NCI-H345 treated with DMSO at 0.1 percent for 48 hours (cell line): Measurements from ENCODE around the gene MBD3L2.
"Not testable (repeated sequence)": the region's sequence is repeated elsewhere in the genome, so short reads cannot be mapped to it uniquely, and the experiment has no call there.

Experiments
- DNase-seq: peaks from one replicate; lab custom pipeline; 2025; ENCODE audit not compliant: unreplicated experiment; lab: John Stamatoyannopoulos, UW

Gene MBD3L2

DNA sequence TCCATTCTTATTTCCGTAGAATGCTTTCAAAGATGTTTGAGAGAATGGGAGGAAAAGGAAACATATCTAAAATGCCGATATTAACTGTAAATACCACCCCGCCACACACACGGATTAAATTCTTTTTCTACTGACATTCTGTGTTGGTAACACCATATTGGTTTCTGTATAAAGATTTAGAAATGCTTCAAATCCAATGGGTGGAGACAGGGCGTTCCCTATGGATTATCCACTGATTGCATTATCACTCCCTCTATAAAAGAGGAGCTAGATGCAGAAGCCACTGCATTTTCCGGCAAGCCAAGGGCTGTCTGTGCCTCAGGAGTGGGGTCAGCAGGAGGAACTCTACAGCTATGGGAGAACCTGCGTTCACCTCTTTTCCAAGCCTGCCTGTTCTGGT, at the start of gene MBD3L2:
TSS of gene MBD3L2 (plus strand) at position 301 of the 400 bp plus-strand sequence. CDS start at position 354, 53 bp downstream.
- DNase-seq = not testable (repeated sequence)

DNA sequence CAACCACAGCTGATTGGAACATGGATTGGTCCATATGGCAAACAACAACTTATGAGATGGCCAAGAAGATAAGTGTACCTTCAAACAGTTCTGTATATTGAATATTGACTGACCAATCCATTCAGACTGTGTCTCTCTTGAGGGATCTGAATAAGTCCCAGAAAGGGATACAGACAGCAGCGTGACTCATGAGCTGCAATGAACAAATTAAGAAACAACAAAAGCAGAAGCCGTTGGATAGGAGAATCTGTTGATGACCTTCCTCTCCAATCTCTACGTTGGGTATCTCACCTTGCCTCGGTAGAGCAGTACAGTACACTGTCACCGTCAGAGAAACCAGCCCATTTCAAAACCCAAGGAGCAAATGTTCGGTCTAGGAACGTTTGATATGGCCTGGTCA, 49.2 kb upstream of the MBD3L2 start:
- DNase-seq = no peak

DNA sequence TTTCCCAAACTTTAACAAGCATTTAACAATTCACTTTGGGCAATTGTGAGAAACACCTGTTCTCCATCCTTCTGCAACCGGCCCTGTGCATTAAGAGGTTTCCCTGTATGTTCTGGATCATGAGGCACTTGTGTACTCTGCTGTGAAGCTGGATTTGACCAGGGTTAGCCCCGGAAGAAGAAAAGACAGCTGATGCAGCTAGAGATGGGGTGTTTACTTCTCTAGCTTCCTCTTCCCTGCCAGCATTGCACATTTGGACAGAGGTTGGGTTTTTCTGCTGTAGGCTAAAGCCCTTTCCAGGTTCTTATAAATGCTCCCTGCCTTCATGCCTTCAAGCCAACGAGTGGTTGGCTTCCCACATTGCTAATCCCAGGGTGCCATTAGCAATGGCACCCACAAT, 48.8 kb upstream of the MBD3L2 start:
- no peak for DNase-seq

DNA sequence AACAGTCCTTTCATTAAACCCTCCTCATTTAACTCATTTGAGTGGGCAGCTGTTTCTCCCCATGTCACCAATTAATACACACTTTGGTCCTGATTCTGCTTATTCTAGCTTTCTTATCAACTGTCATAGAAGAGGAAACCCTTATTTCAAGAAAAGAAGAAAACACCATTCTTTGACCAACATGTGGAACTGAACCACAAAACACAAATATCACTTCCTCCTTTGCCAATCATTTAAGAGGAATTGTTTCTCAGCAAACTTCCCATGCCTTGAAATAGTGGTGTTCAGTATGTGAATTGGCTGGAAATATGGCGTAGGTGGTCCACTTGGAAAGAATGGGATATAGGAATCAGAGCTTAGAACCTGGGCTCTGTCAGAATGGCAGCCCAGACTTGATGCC, 48.3 kb upstream of the MBD3L2 start:
- DNase-seq = no peak

DNA sequence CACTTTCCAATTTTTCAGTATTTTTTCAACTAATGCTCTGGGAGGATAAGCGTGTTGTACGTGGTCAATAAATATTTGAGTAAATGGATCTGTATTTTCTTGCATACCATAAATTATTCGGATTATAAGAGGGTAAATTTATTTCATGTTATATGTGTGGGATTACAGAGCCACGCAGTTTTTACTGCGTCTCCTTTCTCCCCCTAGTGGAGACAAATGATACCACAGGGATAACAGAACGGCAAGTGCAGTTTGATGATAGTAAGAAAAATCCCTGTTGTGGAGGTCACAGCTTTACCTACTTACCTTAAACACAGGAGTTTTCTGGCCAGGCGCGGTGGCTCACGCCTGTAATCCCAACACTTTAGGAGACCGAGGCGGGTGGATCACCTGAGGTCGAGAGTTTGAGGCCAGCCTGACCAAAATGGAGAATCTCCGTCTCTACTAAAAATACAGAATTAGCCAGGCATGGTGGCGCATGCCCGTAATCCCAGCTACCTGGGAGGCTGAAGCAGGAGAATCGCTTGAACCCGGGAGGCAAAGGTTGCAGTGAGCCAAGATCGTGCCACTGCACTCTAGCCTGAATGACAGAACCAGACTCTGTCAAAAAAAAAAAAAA, 44.7 kb upstream of the MBD3L2 start:
- DNase-seq = no peak

DNA sequence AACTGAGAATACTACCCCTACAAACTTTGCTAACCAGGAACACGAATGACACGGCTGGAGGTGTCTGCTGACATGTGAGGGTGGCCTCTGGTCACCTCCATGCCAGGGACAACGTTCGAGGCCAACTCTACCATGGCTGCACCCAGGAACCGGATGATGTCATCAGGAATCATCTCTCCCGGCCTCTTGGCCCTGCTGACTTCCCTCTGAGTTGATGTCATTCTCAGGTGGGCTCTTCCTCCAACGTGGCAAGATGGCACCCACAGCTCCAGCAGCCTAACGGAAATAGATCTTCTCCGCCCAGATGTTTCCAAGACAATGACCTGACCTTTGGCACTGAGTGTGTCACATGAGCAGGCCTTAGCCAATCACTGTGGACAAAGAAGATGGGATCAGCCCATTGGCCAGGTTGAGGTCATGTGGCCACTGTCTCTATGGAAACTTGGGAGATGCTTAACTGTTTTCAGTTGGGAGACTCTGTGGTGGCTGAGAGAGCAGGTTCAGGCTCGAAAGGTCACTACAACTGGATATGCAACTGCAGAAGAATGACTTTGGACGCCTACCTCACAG, 42.9 kb upstream of the MBD3L2 start:
- no peak for DNase-seq

DNA sequence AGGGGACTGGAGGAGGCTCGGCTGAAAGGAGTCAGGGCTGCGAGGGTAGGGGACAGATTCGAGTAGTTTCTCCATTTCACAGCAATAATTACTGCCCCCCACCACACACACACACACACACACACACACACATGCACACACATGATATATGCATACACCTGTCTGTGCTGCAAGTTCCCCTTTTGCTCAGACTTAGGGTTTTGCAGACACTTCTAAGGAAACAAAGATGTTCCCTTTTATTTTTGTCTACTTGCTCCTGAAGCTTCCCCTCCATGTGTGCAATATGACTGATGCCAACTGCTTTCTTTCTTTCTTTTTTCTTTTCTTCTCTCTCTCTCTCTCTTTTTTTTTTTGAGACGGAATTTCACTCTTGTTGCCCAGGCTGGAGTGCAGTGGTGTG, 41.3 kb upstream of the MBD3L2 start:
- DNase-seq = no peak

DNA sequence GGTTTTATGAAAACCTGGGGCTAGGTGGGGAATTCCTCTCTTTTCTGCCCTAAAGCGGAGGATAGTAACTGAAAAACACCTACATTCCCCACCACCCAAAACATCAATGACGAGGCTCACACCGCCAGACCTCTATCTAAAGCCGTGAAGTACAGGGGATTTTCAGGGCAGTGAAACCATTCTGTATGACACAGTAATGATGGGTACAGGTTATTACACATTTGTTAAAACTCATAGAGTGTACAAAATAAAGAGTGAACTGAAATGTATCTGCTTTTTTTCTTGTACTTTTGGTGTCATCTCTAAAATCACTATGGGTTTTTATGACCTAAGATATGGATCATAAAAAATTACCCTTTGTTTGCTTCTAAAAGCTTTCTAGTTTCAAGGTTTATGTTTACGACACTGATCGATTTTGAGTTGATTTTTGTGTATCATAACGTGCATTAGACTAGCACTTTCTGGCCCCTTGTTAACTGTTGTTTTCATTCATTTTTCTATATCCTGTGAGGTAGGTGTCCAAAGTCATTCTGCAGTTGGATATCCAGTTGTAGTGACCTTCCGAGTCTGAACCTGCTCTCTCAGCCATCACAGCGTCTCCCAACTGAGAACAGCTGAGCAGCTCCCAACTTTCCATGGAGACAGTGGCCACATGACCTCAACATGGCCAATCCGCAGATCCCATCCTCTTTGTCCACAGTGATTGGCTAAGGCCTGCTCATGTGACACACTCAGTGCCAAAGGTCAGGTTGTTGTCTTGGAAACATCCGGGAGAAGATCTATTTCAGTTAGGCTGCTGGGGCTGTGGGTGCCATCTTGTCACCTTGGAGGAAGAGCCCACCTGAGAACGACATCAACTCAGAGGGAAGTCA, 38.2 kb upstream of the MBD3L2 start:
- no peak for DNase-seq

DNA sequence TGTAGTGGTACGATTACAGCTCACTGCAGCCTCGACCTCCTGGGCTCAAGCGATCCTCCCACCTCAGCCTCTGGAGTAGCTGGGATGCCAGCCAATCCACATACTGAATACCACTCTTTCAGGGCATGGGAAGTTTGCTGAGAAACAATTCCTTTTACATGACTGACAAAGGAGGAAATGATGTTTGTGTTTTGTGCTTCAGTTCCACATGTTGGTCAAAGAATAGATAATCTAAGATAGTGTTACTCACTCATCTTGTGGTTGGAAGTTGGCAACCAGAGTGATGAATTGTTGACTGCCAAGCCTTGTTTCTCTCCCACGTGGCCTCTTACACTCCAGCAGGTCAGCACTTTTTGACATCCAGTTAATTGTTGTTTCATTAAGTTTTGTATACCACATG, 35.4 kb upstream of the MBD3L2 start:
- no peak for DNase-seq

DNA sequence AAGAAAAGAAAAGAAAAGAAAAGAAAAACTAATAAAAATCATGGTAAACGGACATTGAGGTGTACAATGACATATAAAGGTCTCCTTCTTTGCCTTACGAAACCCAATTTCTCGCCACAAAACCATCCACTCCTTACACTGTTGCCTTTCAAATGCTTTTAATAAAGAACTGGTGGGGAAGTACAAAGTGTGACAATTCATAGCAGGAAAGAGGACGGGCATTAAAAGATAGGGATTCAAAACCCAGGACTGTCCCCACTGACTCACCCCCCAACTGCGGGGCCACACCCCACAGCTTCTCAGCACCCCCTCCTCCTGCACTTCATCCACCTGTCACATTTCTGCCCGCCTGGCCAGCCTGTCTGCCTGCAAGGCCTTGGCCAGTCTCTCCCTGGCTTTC, 30.3 kb upstream of the MBD3L2 start:
- no peak for DNase-seq

DNA sequence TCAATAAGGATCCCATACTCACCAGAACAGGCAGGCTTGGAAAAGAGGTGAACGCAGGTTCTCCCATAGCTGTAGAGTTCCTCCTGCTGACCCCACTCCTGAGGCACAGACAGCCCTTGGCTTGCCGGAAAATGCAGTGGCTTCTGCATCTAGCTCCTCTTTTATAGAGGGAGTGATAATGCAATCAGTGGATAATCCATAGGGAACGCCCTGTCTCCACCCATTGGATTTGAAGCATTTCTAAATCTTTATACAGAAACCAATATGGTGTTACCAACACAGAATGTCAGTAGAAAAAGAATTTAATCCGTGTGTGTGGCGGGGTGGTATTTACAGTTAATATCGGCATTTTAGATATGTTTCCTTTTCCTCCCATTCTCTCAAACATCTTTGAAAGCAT, 27.8 kb upstream of the MBD3L2 start, which contains the start of gene MBD3L2B:
TSS of gene MBD3L2B (minus strand) at position 101 of the 400 bp plus-strand sequence. CDS start at position 67, 34 bp downstream.
- DNase-seq = not testable (repeated sequence)

DNA sequence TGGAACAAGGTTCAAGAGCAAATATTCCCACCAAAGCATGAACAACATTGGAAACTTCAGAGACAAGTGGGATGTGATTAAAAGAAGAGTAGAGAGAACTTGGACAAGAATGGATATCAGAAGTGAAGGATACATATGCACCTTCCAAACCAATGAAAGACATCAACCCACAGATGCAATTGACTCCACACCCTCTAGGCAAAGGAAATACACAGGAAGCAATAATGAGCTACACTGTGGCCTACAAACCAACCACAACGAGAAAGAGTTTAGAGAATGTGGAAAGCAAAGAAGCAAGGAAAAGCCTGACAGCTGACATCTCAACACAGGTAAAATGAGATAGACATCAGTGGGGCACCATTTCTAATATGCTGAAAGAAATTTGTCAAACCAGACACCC, 20.3 kb upstream of the MBD3L2 start:
- not testable (repeated sequence) for DNase-seq

DNA sequence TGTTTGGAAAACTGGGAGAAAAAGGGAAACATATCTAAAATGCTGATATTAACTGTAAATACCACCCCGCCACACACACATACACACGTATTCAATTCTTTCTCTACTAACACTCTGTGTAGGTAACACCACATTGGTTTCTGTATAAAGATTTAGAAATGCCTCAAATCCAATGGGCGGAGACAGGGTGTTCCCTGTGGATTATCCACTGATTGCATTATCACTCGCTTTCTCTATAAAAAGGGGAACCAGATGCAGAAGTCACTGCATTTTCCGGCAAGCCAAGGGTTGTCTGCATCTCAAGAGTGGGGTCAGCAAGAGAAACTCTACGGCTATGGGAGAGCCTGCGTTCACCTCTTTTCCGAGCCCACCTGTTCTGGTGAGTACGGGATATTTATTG, 18.8 kb upstream of the MBD3L2 start, which contains the start of gene MBD3L5:
TSS of gene MBD3L5 (plus strand) at position 301 of the 400 bp plus-strand sequence. CDS start at position 335, 34 bp downstream.
- not testable (repeated sequence) for DNase-seq

DNA sequence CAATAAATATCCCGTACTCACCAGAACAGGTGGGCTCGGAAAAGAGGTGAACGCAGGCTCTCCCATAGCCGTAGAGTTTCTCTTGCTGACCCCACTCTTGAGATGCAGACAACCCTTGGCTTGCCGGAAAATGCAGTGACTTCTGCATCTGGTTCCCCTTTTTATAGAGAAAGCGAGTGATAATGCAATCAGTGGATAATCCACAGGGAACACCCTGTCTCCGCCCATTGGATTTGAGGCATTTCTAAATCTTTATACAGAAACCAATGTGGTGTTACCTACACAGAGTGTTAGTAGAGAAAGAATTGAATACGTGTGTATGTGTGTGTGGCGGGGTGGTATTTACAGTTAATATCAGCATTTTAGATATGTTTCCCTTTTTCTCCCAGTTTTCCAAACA, 9.0 kb upstream of the MBD3L2 start, which contains the start of gene MBD3L4:
TSS of gene MBD3L4 (minus strand) at position 101 of the 400 bp plus-strand sequence. CDS start at position 66, 35 bp downstream.
- DNase-seq = not testable (repeated sequence)

DNA sequence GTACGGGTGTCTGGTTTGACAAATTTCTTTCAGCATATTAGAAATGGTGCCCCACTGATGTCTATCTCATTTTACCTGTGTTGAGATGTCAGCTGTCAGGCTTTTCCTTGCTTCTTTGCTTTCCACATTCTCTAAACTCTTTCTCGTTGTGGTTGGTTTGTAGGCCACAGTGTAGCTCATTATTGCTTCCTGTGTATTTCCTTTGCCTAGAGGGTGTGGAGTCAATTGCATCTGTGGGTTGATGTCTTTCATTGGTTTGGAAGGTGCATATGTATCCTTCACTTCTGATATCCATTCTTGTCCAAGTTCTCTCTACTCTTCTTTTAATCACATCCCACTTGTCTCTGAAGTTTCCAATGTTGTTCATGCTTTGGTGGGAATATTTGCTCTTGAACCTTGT, 7.6 kb upstream of the MBD3L2 start:
- DNase-seq = not testable (repeated sequence)

DNA sequence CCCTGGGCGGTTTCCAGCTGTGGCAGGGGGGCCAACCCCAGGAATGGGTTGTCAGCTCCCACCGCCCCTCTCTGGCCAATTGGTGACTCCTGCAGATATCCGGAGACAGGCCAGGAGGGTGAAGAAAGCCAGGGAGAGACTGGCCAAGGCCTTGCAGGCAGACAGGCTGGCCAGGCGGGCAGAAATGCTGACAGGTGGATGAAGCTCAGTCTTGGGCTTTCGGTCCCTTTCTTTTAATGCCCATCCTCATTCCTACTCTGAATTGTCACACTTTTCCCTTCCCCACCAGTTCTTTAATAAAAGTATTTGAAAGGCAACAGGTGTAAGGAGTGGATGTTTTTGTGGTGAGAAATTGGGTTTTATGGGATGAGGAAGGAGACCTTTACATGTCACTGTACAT, 2.3 kb downstream of the MBD3L2 start:
- not testable (repeated sequence) for DNase-seq

DNA sequence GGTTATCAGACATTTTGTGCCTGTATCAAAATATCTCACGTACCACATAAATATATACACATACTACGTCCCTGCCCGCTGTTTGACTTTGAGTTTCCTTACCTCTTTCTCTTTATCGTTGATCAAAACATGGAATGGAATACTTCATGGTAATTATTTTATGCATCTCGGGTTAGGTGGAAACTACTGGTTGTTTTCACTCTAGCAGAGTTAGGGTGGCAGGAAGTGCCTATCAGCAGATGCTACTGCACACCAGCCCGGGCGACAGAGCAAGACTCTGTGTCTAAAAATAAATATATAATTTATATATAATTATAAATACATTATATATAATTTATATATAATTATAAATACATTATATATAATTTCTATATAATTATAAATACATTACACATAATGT, 3.8 kb downstream of the MBD3L2 start:
- not testable (repeated sequence) for DNase-seq

DNA sequence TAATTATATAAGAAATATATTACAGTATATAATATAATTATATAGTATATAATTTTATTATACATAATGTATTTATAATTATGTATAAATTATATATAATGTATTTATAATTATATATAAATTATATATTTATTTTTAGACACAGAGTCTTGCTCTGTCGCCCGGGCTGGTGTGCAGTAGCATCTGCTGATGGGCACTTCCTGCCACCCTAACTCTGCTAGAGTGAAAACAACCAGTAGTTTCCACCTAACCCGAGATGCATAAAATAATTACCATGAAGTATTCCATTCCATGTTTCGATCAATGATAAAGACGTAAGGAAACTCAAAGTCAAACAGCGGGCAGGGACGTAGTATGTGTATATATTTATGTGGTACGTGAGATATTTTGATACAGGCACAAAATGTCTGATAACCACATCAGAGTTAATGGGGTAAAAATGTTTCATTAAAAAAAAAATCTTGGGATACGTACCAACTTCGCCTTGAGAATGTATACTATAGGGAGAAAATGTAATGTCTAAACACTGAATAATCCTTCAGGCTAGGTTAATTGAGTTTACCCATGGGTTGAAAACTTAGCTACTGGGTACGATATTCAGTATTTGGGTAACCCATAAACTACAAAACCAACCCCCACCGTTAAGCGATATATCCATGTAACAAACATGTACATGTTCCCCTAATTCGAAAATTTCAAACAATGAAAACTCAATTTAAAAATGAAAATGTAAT, 5.7 kb downstream of the MBD3L2 start:
- not testable (repeated sequence) for DNase-seq

DNA sequence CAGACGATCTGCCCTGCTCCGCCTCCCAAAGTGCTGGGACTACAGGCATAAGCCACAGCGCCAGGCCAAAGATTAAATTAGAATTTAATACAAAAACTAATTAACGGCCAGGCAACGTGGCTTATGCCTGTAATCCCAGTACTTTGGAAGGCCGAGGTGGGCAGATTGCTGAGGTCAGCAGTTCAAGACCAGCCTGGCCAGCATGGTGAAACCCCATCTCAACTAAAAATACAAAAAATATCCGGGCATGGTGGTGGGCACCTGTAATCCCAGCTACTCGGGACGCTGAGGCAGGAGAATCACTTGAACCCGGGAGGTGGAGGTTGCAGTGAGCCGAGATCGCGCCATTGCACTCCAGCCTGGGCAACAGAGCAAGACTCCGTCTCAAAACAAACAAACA, 6.6 kb downstream of the MBD3L2 start:
- DNase-seq = not testable (repeated sequence)

DNA sequence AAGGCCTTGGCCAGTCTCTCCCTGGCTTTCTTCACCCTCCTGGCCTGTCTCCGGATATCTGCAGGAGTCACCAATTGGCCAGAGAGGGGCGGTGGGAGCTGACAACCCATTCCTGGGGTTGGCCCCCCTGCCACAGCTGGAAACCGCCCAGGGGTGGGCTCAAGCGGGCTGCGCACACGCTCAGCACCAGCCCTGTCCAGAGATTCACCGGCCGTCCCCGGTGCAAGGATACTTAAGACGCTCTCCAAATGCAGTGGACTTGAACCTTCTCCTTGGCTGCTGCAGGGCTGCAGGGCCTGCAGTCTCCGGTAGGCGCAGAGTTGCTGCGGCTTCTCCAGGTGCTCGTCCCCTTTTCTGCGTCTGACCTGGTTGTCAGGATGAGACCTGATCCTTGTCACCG, 7.2 kb downstream of the MBD3L2 start:
- DNase-seq = not testable (repeated sequence)

DNA sequence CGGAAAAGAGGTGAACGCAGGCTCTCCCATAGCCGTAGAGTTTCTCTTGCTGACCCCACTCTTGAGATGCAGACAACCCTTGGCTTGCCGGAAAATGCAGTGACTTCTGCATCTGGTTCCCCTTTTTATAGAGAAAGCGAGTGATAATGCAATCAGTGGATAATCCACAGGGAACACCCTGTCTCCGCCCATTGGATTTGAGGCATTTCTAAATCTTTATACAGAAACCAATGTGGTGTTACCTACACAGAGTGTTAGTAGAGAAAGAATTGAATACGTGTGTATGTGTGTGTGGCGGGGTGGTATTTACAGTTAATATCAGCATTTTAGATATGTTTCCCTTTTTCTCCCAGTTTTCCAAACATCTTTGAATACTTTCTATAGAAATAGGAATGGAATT, 9.5 kb downstream of the MBD3L2 start, which contains the start of gene MBD3L3:
TSS of gene MBD3L3 (minus strand) at position 101 of the 400 bp plus-strand sequence. CDS start at position 30, 71 bp downstream.
- not testable (repeated sequence) for DNase-seq
